Calu3 (cell line): ENCODE data around the gene ADCY7. TPM values are rescaled to one million over a fixed set of nuclear protein-coding genes. Genes with fewer than 3 reads are reported as not detected.

ENCODE experiments used
- BruUV-seq: library from RNA; stranded (reverse); fragments of 400-500 nt; replicated peaks from 2 replicates; lab custom pipeline; 2021; lab: Mats Ljungman, UMichigan
- CTCF ChIA-PET: fragments of 300-600 bp; sonication (Branson Sonifier 250); formaldehyde crosslinking; loops from one replicate; lab custom pipeline; 2022; ENCODE audit warnings: antibody characterized with exemption; lab: Charles Lee
- DNase-seq: peaks from one replicate; pipeline ENCODE4 v3.0.0; 2022
- H3K27ac Mint-ChIP-seq: one replicate; pipeline ENCODE4 v1.8.0; 2022; ENCODE audit warnings: mixed read lengths; ENCODE audit not compliant: unreplicated experiment
- H3K27me3 Mint-ChIP-seq: one replicate; pipeline ENCODE4 v1.8.0; 2022; ENCODE audit warnings: mixed read lengths; ENCODE audit not compliant: unreplicated experiment
- H3K36me3 Mint-ChIP-seq: one replicate; pipeline ENCODE4 v1.8.0; 2022; ENCODE audit warnings: mild to moderate bottlenecking, moderate library complexity, mixed read lengths; ENCODE audit not compliant: insufficient read depth, unreplicated experiment
- H3K4me1 Mint-ChIP-seq: one replicate; pipeline ENCODE4 v1.8.0; 2022; ENCODE audit warnings: mild to moderate bottlenecking, low read depth, mixed read lengths; ENCODE audit not compliant: unreplicated experiment
- H3K4me3 Mint-ChIP-seq: one replicate; pipeline ENCODE4 v1.8.0; 2022; ENCODE audit warnings: mild to moderate bottlenecking, low read depth, moderate library complexity, mixed read lengths; ENCODE audit not compliant: unreplicated experiment
- H3K9me3 Mint-ChIP-seq: one replicate; pipeline ENCODE4 v1.8.0; 2022; ENCODE audit warnings: low read depth, mixed read lengths; ENCODE audit not compliant: unreplicated experiment
- CTCF ChIP-seq: fragments of 200-600 bp; IDR thresholded peaks from one replicate; pipeline ENCODE4 v1.8.0; 2022; ENCODE audit warnings: antibody characterized with exemption; ENCODE audit not compliant: unreplicated experiment
- intact Hi-C: fragments of 100-400 bp; cut with micrococcal nuclease; formaldehyde crosslinking; loops from one replicate; pipeline ENCODE4 v1.10.0; 2022; ENCODE audit not compliant: unreplicated experiment
- total RNA-seq: library from RNA; stranded (reverse); gene quantifications from 2 replicates; pipeline ENCODE4 v1.2.3, GENCODE V29; 2022

The ADCY7 gene
- total RNA-seq, 1 experiment from 2014 or later: 67.7 TPM

GRCh38 chr16:50247123-50247905 lies 19.0 kb upstream of the ADCY7 start:
- BruUV-seq: no TSS peak
- intact Hi-C loops: no loop called here
- no peaks in the 10 kb centered on the region for H3K27me3 Mint-ChIP-seq

GRCh38 chr16:50247906-50248608 lies 18.3 kb upstream of the ADCY7 start:
- Mint-ChIP-seq H3K36me3 (peaks cover 35% of the 10 kb centered on the region), H3K27me3 (no peaks in the 10 kb centered on the region), H3K9me3 (no peaks in the 10 kb centered on the region), H3K4me1 (peaks cover 45% of the 10 kb centered on the region), H3K27ac (peak overlapping the region; percentile 64), H3K4me3 (peak overlapping the region; percentile 89)
- TF ChIP-seq CTCF: no peak
- no peak for DNase-seq
- CTCF ChIA-PET: interaction anchor here (0.7 kb wide), 1 partner anchor 12 kb away, joined by 3 read pairs; no protein-coding TSS in a partner anchor
- intact Hi-C loops: no loop called here
- BruUV-seq: TSS peak; percentile 17

More at GRCh38 chr16:50247123-50247905, 19.0 kb upstream of the ADCY7 start:
- Mint-ChIP-seq H3K9me3 (no peaks in the 10 kb centered on the region), H3K27ac (peak overlapping the region; percentile 64), H3K4me1 (peaks cover 45% of the 10 kb centered on the region), H3K36me3 (peaks cover 34% of the 10 kb centered on the region), H3K4me3 (peak overlapping the region; percentile 89)
- no peak for TF ChIP-seq CTCF
- CTCF ChIA-PET: interaction anchor here (0.7 kb wide), 1 partner anchor 12 kb away, joined by 3 read pairs; no protein-coding TSS in a partner anchor
- no peak for DNase-seq

- H3K27me3 Mint-ChIP-seq: no peaks in the 10 kb centered on the region
- intact Hi-C loops: no loop called here
- no peak overlapping the region for H3K27ac Mint-ChIP-seq
- no peak for DNase-seq
- H3K4me3 Mint-ChIP-seq: no peak overlapping the region
- CTCF ChIA-PET: interaction anchor here (0.6 kb wide), 1 partner anchor 36 kb away, joined by 3 read pairs; no protein-coding TSS in a partner anchor
- H3K9me3 Mint-ChIP-seq: no peaks in the 10 kb centered on the region
- no peak for TF ChIP-seq CTCF
- no TSS peak for BruUV-seq
- peaks cover 45% of the 10 kb centered on the region for H3K4me1 Mint-ChIP-seq
- peaks cover 35% of the 10 kb centered on the region for H3K36me3 Mint-ChIP-seq
Observed at GRCh38 chr16:50248845-50249244, 17.5 kb upstream of the ADCY7 start.

GRCh38 chr16:50251375-50252081 lies 14.8 kb upstream of the ADCY7 start:
- Mint-ChIP-seq H3K4me1 (peaks cover 36% of the 10 kb centered on the region), H3K27me3 (no peaks in the 10 kb centered on the region), H3K27ac (no peak overlapping the region), H3K4me3 (no peak overlapping the region), H3K9me3 (no peaks in the 10 kb centered on the region), H3K36me3 (peaks cover 17% of the 10 kb centered on the region)
- no peak for DNase-seq
- intact Hi-C loops: no loop called here
- no peak for TF ChIP-seq CTCF
- CTCF ChIA-PET: no interaction called here
- no TSS peak for BruUV-seq
